Upper lobe of left lung (tissue), 6 donors: ENCODE data around the gene SNAP25. TPM values are rescaled to one million over a fixed set of nuclear protein-coding genes. Genes with fewer than 3 reads are reported as not detected.

Experiments
- ATAC-seq, 2 donors: fragments of 200-7000 bp; cut with Tn5 transposase; one replicate each; pipeline ENCODE4 v1.9.1; 2022; ENCODE audit warnings: mild to moderate bottlenecking in 2 of 2, moderate library complexity in 2 of 2; ENCODE audit not compliant: low FRiP score in 2 of 2
- DNase-seq, 2 donors: peaks; one replicate each; pipeline ENCODE4 v3.0.0-alpha.2; 2019 to 2020
- H3K27ac ChIP-seq, 4 donors: fragments of 200-600 bp; sonication (generic); one replicate each; pipeline ENCODE4 v1.5.1; 2016 to 2019
- H3K27me3 ChIP-seq, 4 donors: fragments of 200-600 bp; sonication (generic); one replicate each; pipeline ENCODE4 v1.5.1; 2017 to 2019
- H3K36me3 ChIP-seq, 4 donors: fragments of 200-600 bp; sonication (generic); one replicate each; pipeline ENCODE4 v1.5.1; 2016 to 2019
- H3K4me1 ChIP-seq, 4 donors: fragments of 200-600 bp; sonication (generic); one replicate each; pipeline ENCODE4 v1.5.1; 2018 to 2019
- H3K4me3 ChIP-seq, 4 donors: fragments of 200-600 bp; sonication (generic); one replicate each; pipeline ENCODE4 v1.5.1; 2017 to 2019; ENCODE audit warnings: mild to moderate bottlenecking in 2 of 4, moderate library complexity in 1 of 4
- H3K9me3 ChIP-seq, 4 donors: fragments of 200-600 bp; sonication (generic); one replicate each; pipeline ENCODE4 v1.5.1; 2018 to 2019
- EP300 ChIP-seq, 4 donors: sonication (generic); formaldehyde crosslinking; IDR thresholded peaks; one replicate each; pipeline ENCODE4 v1.5.1; 2017; ENCODE audit warnings: antibody characterized with exemption in 4 of 4, control low read depth in 2 of 4
- POLR2A ChIP-seq, 4 donors: fragments of 450-650 bp; IDR thresholded peaks; one replicate each; pipeline ENCODE4 v1.5.1; 2016 to 2017; ENCODE audit warnings: antibody characterized with exemption in 4 of 4, mild to moderate bottlenecking in 2 of 4
- POLR2AphosphoS5 ChIP-seq, 2 donors: sonication (generic); formaldehyde crosslinking; IDR thresholded peaks; one replicate each; pipeline ENCODE4 v1.5.1; 2017; ENCODE audit warnings: antibody characterized with exemption in 2 of 2
- WGBS, 2 donors: methylation state at CpG; one replicate each; pipeline ENCODE4 v1.1.5; 2017 to 2018; 5-methylcytosine and 5-hydroxymethylcytosine counted together
- total RNA-seq, 6 donors: library from RNA; depleted of rRNA in 4 of 6; stranded (reverse); fragments of >200 nt in 4 of 6; gene quantifications; one replicate each; pipeline versions ENCODE4 v1.1.0 to v1.2.1, GENCODE V29; 2016 to 2021
- TF ChIP-seq, protein P1 (sequence below), 6 experiments: fragments of 450-650 bp in 4 of 6; fragments of 200-600 bp in 2 of 6; sonication (generic) in 2 of 6; IDR thresholded peaks; one replicate each; pipeline ENCODE4 v1.5.1; 2016 to 2019; ENCODE audit warnings: antibody characterized with exemption in 6 of 6
- donor health status: DM: no; HTN: no; CAD: no; lungs with moderate emphysema.
- donor health status: DM: no; HTN: yes; CAD: no; lungs with severe emphysema.

SNAP25 gene
- total RNA-seq, 6 donors from 2014 or later: 0.79 to 2.2 (median 1.8) TPM; not detected in 3

DNA sequence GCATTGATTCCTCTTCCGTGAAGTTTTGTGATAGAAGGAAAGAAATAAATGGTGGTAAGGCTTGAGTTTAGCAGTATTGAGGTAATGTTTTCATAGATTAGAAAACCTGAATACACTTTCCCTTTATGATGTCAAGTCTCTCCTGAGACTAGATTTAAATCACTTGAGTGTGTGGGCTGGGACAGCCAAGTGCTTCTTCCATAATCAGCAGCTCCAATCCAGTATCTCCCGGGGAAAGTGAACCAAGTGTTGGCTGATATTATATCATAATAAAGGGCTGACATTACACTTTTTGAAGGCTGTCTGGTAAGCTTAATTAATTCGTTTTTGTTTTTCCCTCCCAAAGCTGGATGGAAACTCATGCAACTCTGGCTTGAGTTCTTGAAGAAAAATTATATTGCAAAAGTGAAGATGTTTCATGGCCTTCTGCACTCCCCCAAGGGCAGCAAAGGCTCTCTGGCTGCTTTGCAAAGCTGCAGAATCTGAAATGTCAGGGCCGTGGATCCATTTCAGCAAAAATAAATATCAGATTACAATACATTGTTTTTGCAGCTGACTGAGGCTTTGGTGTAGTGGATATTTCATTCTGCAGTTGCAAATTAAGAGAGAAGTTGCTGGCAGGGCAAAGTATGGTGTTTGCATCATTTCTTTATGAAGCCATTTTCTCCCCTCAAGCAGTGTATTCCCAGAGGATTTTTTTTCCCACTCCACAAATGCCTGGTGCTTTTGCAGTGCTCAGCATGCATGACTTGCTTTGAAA lies 114.2 kb downstream of the SNAP25 start:
- no peaks in the 10 kb centered on the region for H3K9me3 ChIP-seq
- peak in 1 of 2 donors; percentile 41 for ATAC-seq
- no peak for DNase-seq
- 52 to 58% methylated on average over 4 of the region's 4 CpGs for WGBS, 2 donors
- TF ChIP-seq EP300 (IDR thresholded peaks at IDR 0.05) (no peak), POLR2AphosphoS5 (IDR thresholded peaks at IDR 0.05) (no peak), POLR2A (IDR thresholded peaks at IDR 0.05) (no peak)
- TF ChIP-seq, protein P1, sequence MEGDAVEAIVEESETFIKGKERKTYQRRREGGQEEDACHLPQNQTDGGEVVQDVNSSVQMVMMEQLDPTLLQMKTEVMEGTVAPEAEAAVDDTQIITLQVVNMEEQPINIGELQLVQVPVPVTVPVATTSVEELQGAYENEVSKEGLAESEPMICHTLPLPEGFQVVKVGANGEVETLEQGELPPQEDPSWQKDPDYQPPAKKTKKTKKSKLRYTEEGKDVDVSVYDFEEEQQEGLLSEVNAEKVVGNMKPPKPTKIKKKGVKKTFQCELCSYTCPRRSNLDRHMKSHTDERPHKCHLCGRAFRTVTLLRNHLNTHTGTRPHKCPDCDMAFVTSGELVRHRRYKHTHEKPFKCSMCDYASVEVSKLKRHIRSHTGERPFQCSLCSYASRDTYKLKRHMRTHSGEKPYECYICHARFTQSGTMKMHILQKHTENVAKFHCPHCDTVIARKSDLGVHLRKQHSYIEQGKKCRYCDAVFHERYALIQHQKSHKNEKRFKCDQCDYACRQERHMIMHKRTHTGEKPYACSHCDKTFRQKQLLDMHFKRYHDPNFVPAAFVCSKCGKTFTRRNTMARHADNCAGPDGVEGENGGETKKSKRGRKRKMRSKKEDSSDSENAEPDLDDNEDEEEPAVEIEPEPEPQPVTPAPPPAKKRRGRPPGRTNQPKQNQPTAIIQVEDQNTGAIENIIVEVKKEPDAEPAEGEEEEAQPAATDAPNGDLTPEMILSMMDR (IDR thresholded peaks at IDR 0.05): no peak
- H3K4me1 ChIP-seq: no peaks in the 10 kb centered on the region
- no peaks in the 10 kb centered on the region for H3K27me3 ChIP-seq
- no peaks in the 10 kb centered on the region for H3K36me3 ChIP-seq
- no peak overlapping the region for H3K27ac ChIP-seq
- no peak overlapping the region for H3K4me3 ChIP-seq

GRCh38 chr20:10336959-10337729 lies 118.5 kb downstream of the SNAP25 start:
- H3K9me3 ChIP-seq: no peaks in the 10 kb centered on the region
- H3K27me3 ChIP-seq: no peaks in the 10 kb centered on the region
- H3K36me3 ChIP-seq: no peaks in the 10 kb centered on the region
- no peak for DNase-seq
- no peak overlapping the region for H3K4me3 ChIP-seq
- 83 to 88% methylated on average over 2 of the region's 2 CpGs for WGBS, 2 donors
- ATAC-seq: no peak
- H3K4me1 ChIP-seq: no peaks in the 10 kb centered on the region
- no peak overlapping the region for H3K27ac ChIP-seq
- no peak for TF ChIP-seq POLR2A (IDR thresholded peaks at IDR 0.05)
- no peak for TF ChIP-seq EP300 (IDR thresholded peaks at IDR 0.05)
- TF ChIP-seq POLR2AphosphoS5 (IDR thresholded peaks at IDR 0.05): no peak
- TF ChIP-seq, protein P1 (IDR thresholded peaks at IDR 0.05): no peak

DNA sequence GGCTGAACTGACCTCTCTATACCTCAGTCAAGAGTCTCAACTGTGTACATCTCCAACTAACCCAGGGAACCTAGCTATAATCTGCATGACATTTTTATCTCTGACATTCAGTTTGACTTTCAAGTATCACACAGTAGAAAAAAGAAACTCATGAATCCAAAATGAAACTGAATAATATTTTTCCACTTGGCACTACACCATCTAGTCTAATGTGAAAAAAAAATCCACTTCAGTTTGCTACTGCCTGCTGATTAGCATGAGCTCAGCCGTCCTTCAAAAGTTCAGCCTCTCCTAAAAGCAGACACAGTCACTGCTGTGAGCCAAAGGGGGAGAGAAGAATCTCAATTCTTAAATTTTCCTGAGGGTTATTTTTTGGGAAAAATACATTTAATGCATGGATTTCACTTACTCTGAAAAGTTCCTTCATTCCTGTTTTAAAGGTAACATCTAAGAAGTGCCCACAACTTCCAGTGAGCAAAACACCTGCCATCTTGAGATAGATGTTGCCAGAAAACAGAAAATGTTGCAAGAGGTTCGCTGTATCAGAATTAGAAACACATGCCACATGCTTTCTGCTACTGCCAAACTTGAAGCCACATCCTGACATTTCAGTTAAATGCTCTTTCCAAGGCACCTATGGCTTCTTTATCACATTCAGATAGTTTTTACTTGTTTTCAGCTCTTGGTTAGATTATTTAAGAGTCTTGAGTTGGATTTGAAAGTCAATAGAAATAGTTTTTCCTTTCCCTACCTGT lies 120.0 kb downstream of the SNAP25 start:
- ATAC-seq: no peak
- 49 to 54% methylated on average over 2 of the region's 2 CpGs for WGBS, 2 donors
- TF ChIP-seq POLR2A (IDR thresholded peaks at IDR 0.05) (no peak), EP300 (IDR thresholded peaks at IDR 0.05) (no peak), POLR2AphosphoS5 (IDR thresholded peaks at IDR 0.05) (no peak)
- TF ChIP-seq, protein P1 (IDR thresholded peaks at IDR 0.05): no peak

DNA sequence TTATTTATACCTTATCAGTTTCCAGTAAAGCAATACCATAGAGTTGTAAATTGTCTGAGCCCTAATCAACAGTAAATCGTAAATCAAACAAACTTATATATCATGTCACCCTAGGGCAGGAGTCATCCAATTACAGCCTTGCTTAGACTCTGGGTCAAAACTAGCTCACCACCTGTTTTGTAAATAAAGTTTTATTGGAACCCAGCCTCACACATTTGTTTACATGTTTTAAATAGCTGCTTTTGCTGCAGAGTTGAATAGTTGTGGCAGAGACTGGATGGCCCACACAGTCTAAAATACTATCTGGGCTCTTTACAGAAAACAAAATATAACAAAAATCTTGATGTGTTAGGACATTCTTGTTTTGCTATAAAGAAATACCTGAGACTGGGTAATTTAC lies 121.0 kb downstream of the SNAP25 start:
- Histone ChIP-seq H3K4me3 (no peak overlapping the region), H3K9me3 (no peaks in the 10 kb centered on the region), H3K27me3 (no peaks in the 10 kb centered on the region), H3K27ac (no peak overlapping the region), H3K4me1 (no peaks in the 10 kb centered on the region), H3K36me3 (no peaks in the 10 kb centered on the region)
- DNase-seq (no peak), ATAC-seq (no peak)
- 93 to 97% methylated on average over 1 of the region's 1 CpG for WGBS, 2 donors
- TF ChIP-seq EP300 (IDR thresholded peaks at IDR 0.05): no peak
- TF ChIP-seq, protein P1 (IDR thresholded peaks at IDR 0.05): no peak
- TF ChIP-seq POLR2AphosphoS5 (IDR thresholded peaks at IDR 0.05): no peak
- TF ChIP-seq POLR2A (IDR thresholded peaks at IDR 0.05): no peak

More for the DNA sequence above, 120.0 kb downstream of the SNAP25 start:
- Histone ChIP-seq H3K4me1 (no peaks in the 10 kb centered on the region), H3K36me3 (no peaks in the 10 kb centered on the region), H3K27me3 (no peaks in the 10 kb centered on the region), H3K9me3 (no peaks in the 10 kb centered on the region), H3K4me3 (no peak overlapping the region), H3K27ac (no peak overlapping the region)
- no peak for DNase-seq
